ENCODE results near the gene LMBR1L.

LMBR1L gene

DNA sequence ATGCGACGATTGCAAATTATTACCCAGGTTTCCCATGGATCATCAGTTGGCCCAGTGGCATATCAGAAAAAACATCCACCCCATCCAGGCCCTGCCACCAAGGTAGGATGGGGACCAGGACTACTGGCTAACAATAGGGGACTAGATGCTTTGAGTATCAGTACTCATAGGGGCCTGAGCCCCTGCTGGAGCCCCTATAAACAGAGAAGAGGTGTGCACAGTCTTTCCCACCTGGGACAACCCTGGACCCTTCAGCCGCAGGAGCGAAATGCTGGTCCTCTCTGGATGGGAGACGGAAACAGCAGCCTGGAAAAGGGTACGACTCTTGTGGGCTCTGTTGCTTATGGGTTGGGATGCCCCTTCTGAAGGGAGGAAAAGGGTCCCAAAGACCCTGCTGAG, 21.7 kb downstream of the LMBR1L start:
- Histone ChIP-seq H3K79me2 (ENCODE audit: insufficient read depth, low read length) (no peaks in the 10 kb centered on the region), H3K27me3 (ENCODE audit: insufficient read depth, low read length, poor library complexity, severe bottlenecking) (no peaks in the 10 kb centered on the region), H3K9ac (ENCODE audit: low read depth, low read length, poor library complexity, severe bottlenecking) (peak overlapping the region; percentile 61), H3K9me3 (ENCODE audit: insufficient read depth, low read depth, low read length) (no peaks in the 10 kb centered on the region), H3K36me3 (ENCODE audit: insufficient read depth, low read length) (no peaks in the 10 kb centered on the region), H3K9me2 (replicated peaks; ENCODE audit: low read depth, low read length) (no peaks in the 10 kb centered on the region), H3F3A (ENCODE audit: low read depth) (no peaks in the 10 kb centered on the region), H2AFZ (ENCODE audit: low read length) (peak overlapping the region; percentile 98), H3K4me1 (ENCODE audit: insufficient read depth, low read length, poor library complexity, severe bottlenecking) (peaks cover 24% of the 10 kb centered on the region), H4K20me1 (ENCODE audit: insufficient read depth, low read length, poor library complexity, severe bottlenecking) (no peaks in the 10 kb centered on the region), H3K4me3 (ENCODE audit: low read length, poor library complexity, severe bottlenecking) (peak overlapping the region; percentile 62), H3K4me2 (ENCODE audit: low read depth, low read length, poor library complexity, severe bottlenecking) (peak overlapping the region; percentile 72)
- no peak for TF ChIP-seq EZH2phosphoT487 (IDR thresholded peaks at IDR 0.05; ENCODE audit: borderline replicate concordance)
- TF ChIP-seq, protein P1, sequence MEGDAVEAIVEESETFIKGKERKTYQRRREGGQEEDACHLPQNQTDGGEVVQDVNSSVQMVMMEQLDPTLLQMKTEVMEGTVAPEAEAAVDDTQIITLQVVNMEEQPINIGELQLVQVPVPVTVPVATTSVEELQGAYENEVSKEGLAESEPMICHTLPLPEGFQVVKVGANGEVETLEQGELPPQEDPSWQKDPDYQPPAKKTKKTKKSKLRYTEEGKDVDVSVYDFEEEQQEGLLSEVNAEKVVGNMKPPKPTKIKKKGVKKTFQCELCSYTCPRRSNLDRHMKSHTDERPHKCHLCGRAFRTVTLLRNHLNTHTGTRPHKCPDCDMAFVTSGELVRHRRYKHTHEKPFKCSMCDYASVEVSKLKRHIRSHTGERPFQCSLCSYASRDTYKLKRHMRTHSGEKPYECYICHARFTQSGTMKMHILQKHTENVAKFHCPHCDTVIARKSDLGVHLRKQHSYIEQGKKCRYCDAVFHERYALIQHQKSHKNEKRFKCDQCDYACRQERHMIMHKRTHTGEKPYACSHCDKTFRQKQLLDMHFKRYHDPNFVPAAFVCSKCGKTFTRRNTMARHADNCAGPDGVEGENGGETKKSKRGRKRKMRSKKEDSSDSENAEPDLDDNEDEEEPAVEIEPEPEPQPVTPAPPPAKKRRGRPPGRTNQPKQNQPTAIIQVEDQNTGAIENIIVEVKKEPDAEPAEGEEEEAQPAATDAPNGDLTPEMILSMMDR (conservative IDR thresholded peaks at IDR 0.05; ENCODE audit: low read length): no peak

DNA sequence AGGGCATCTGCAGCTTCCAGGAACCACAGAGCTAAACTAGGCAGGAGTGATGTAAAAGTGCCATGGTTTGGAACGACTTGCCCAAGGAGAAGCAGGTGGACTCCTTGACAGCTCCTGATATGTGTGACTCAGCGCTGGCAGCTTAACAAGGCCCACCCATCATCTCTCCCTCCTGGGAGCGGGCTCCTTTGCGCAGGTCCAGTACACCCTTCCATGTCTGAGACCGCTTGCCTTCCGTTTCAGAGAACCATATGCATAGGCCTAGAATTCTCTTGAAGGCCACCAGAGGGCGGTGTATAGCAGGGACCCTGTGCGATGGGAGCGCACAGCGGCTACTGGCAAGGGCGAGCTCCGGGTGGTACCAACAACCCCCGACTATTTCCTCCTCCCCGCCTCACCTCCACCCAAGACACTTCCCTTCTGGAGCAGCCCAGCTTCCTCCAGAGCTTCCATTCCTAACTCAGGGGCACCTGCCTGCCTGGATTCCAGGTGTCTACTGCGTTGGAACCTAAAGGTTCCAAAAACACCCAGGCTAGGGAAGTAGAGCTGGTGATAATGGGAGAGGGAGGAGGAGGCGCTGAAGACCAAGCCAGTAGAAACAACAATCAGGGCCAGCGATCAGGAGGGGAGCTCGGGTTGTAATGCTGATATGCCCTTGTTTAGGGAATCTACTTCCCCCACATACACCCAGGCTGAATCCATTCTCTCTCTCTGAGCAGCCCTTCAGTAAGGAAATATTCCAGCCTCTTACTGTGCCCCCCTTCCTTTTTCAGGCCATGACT, 22.3 kb downstream of the LMBR1L start:
- H3F3A ChIP-seq (ENCODE audit: low read depth): no peaks in the 10 kb centered on the region
- TF ChIP-seq, protein P1 (conservative IDR thresholded peaks at IDR 0.05; ENCODE audit: low read length): peak; percentile 90
- TF ChIP-seq EZH2phosphoT487 (IDR thresholded peaks at IDR 0.05; ENCODE audit: borderline replicate concordance): no peak
- peak overlapping the region; percentile 61 for H3K9ac ChIP-seq (ENCODE audit: low read depth, low read length, poor library complexity, severe bottlenecking)
- no peaks in the 10 kb centered on the region for H3K9me2 ChIP-seq (replicated peaks; ENCODE audit: low read depth, low read length)
- no peaks in the 10 kb centered on the region for H3K9me3 ChIP-seq (ENCODE audit: insufficient read depth, low read depth, low read length)
- H4K20me1 ChIP-seq (ENCODE audit: insufficient read depth, low read length, poor library complexity, severe bottlenecking): no peaks in the 10 kb centered on the region
- H3K79me2 ChIP-seq (ENCODE audit: insufficient read depth, low read length): no peaks in the 10 kb centered on the region
- peak overlapping the region; percentile 72 for H3K4me2 ChIP-seq (ENCODE audit: low read depth, low read length, poor library complexity, severe bottlenecking)
- H3K4me1 ChIP-seq (ENCODE audit: insufficient read depth, low read length, poor library complexity, severe bottlenecking): peaks cover 24% of the 10 kb centered on the region
- no peaks in the 10 kb centered on the region for H3K36me3 ChIP-seq (ENCODE audit: insufficient read depth, low read length)
- H3K4me3 ChIP-seq (ENCODE audit: low read length, poor library complexity, severe bottlenecking): peak overlapping the region; percentile 62
- H3K27me3 ChIP-seq (ENCODE audit: insufficient read depth, low read length, poor library complexity, severe bottlenecking): no peaks in the 10 kb centered on the region
- H2AFZ ChIP-seq (ENCODE audit: low read length): peak overlapping the region; percentile 98

DNA sequence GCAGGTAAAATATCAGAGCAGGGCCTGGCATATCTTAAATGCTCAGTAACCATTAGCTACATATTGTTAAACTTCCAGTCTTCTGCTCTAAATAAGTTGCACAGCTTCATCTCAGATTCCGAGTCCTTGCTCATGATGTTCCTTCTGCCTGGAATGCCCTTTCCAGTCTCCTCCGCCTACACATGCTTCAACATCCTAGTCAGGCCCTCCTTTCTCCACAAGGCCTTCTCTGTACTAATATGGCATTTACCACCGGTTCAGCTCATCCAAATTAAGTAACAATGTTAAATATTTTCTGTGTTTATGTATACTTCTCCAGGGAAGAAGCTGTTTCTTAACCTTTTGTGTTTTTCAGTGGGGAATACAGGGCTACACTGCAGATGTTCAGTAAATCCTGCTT, 24.5 kb downstream of the LMBR1L start:
- H3K9ac ChIP-seq (ENCODE audit: low read depth, low read length, poor library complexity, severe bottlenecking): no peak overlapping the region

More for the DNA sequence above, 24.5 kb downstream of the LMBR1L start:
- TF ChIP-seq EZH2phosphoT487 (IDR thresholded peaks at IDR 0.05; ENCODE audit: borderline replicate concordance): no peak
- TF ChIP-seq, protein P1 (conservative IDR thresholded peaks at IDR 0.05; ENCODE audit: low read length): no peak
- H3F3A ChIP-seq (ENCODE audit: low read depth): no peaks in the 10 kb centered on the region
- H3K4me1 ChIP-seq (ENCODE audit: insufficient read depth, low read length, poor library complexity, severe bottlenecking): peaks cover 24% of the 10 kb centered on the region
- H3K79me2 ChIP-seq (ENCODE audit: insufficient read depth, low read length): no peaks in the 10 kb centered on the region
- no peak overlapping the region for H2AFZ ChIP-seq (ENCODE audit: low read length)
- no peaks in the 10 kb centered on the region for H3K9me2 ChIP-seq (replicated peaks; ENCODE audit: low read depth, low read length)
- H4K20me1 ChIP-seq (ENCODE audit: insufficient read depth, low read length, poor library complexity, severe bottlenecking): no peaks in the 10 kb centered on the region
- no peak overlapping the region for H3K4me3 ChIP-seq (ENCODE audit: low read length, poor library complexity, severe bottlenecking)
- H3K4me2 ChIP-seq (ENCODE audit: low read depth, low read length, poor library complexity, severe bottlenecking): no peak overlapping the region
- no peaks in the 10 kb centered on the region for H3K9me3 ChIP-seq (ENCODE audit: insufficient read depth, low read depth, low read length)
- no peaks in the 10 kb centered on the region for H3K27me3 ChIP-seq (ENCODE audit: insufficient read depth, low read length, poor library complexity, severe bottlenecking)
- H3K36me3 ChIP-seq (ENCODE audit: insufficient read depth, low read length): no peaks in the 10 kb centered on the region

All from Loucy (cell line).